ENCODE data around the gene AIRE.

DNA sequence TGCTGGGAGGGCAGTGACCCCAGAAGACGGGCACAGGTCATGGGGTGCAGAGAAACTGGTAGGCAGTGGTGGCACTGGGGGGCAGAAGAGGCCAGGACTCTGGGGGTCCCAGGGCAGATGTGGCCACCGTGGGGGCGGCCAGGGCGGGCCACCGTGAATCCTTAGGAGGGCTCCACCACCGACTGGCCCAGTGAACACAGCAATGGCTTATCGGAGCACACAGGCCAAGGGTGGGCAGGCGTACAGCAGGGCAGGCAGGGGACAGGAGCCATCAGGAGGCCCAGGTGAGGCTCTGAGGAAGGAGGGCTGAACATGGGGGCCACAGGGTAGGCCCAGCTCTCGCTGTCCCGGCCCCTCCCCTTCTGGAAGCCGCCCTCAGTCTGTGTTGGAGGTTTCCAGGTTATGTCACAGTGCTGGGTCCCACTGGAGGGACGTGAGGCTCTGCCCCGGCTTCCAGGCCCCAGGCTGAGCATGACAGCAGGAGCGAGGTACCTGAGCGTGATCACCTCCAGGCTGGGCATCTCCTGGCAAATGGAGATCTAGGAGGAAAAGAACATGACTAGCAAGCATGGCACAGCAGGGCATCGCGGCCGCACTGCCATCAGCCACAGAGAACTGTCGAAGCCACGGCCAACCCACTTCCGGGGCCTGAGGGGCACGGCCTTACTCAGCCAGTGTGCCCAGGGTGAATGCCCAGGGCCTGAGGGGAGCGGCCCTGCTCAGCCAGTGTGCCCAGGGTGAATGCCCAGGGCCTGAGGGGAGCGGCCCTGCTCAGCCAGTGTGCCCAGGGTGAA, 49.8 kb downstream of the AIRE start:
- no peak for TF ChIP-seq POLR2A (IDR thresholded peaks at IDR 0.05)
- TF ChIP-seq CTCF (IDR thresholded peaks at IDR 0.05): no peak

Data from adrenal gland (tissue), 5 donors.